Epithelial cell of esophagus (primary cell): ENCODE measurements around the gene NPPC.
"Not testable (repeated sequence)": the region's sequence is repeated elsewhere in the genome, so short reads cannot be mapped to it uniquely, and the experiment has no call there.

Experiments used
- DNase-seq: peaks from one replicate; pipeline ENCODE4 v3.0.0; 2010; ENCODE audit warnings: low read depth
- H3K4me3 ChIP-seq: 2 replicates; pipeline ENCODE4 v1.5.1; 2011; ENCODE audit warnings: mild to moderate bottlenecking, low read length, control low read depth
- TF ChIP-seq, protein P1 (sequence below): IDR thresholded peaks from 2 replicates; pipeline ENCODE4 v1.5.1; 2011; ENCODE audit warnings: low read depth, mild to moderate bottlenecking, low read length, control low read depth, inconsistent platforms; ENCODE audit not compliant: insufficient read depth; ENCODE audit errors: missing control alignments

Gene NPPC

DNA sequence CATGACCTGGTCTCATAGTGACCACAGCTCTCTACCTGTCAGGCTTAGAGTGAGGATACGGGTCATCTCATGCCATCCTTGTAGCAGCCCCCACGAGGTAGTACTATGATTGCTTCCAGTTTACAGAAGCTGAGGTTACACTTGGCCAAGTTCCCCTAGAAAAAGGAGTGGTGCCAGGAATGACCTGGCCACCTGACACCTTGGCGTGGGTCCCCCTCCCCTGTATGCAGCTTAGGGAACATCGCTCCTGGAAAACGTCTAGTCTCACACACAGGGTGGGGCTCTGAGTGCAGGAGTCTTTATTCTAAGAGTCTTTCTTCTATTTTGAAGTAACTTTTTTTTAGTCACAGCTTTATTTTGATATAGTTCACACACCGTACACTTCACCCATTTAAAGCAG is 14.8 kb downstream of the NPPC start:
- TF ChIP-seq, protein P1, sequence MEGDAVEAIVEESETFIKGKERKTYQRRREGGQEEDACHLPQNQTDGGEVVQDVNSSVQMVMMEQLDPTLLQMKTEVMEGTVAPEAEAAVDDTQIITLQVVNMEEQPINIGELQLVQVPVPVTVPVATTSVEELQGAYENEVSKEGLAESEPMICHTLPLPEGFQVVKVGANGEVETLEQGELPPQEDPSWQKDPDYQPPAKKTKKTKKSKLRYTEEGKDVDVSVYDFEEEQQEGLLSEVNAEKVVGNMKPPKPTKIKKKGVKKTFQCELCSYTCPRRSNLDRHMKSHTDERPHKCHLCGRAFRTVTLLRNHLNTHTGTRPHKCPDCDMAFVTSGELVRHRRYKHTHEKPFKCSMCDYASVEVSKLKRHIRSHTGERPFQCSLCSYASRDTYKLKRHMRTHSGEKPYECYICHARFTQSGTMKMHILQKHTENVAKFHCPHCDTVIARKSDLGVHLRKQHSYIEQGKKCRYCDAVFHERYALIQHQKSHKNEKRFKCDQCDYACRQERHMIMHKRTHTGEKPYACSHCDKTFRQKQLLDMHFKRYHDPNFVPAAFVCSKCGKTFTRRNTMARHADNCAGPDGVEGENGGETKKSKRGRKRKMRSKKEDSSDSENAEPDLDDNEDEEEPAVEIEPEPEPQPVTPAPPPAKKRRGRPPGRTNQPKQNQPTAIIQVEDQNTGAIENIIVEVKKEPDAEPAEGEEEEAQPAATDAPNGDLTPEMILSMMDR, result no peak

DNA sequence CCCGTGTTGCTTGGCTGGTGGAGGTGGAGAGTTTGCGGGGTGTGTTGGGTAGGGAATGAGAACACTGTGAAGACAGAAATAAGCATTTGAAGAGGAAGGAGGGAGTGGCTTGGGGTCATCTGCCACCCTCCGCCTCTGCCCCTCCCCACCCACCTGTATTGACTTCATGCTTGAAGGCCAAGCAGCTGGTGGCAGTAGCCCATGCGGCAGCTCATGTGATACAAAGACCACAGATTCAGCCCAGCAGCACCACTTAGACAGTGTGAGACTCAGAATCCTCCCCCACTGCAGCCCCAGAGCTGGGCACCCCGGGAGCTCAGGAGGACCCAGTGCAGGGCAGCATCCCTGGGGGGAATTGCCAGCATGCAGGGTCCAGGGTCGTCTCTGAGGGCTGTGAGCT is 15.4 kb downstream of the NPPC start:
- no peak for DNase-seq
- no peak overlapping the region for H3K4me3 ChIP-seq
- TF ChIP-seq, protein P1, result no peak

More for the DNA sequence above, 14.8 kb downstream of the NPPC start:
- DNase-seq, result no peak
- H3K4me3 ChIP-seq, result no peak overlapping the region

DNA sequence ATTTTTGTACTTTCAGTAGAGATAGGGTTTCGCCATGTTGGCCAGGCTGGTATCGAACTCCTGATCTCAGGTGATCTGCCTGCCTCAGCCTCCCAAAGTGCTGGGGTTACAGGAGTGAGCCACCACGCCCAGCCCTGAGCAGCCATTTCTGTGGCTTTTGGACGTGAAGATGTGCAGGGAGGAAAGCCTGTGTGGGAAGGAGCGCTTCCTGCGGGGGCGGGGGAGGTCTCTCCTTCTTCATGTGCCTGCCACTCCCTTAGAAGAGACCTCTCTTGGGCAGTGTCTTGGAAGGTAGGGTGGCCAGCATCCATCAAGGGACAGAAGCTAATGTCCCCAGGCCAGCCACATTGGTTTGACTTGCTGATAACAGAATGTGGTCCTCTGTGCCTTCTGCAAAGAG is 16.0 kb downstream of the NPPC start:
- not testable (repeated sequence) for H3K4me3 ChIP-seq, DNase-seq

DNA sequence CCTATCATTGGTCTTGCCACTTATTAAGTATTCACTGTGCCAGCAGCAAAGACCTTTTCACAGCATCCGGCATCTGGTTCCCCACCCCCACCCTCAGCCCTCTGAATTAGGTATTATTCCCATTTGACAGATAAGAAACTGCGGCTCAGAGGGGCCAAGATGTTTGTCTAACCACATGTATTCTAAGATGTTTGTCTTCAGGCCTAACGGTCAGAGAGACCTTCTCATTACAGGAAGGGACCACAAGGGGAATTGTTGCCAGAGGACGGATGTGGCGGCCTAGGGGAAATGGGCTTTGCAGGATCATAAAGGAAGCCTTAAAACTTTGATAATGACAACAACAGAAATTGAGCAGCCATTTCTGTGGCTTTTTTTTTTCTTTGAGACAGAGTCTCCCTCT is 16.6 kb downstream of the NPPC start:
- TF ChIP-seq, protein P1, result no peak
- no peak overlapping the region for H3K4me3 ChIP-seq

DNA sequence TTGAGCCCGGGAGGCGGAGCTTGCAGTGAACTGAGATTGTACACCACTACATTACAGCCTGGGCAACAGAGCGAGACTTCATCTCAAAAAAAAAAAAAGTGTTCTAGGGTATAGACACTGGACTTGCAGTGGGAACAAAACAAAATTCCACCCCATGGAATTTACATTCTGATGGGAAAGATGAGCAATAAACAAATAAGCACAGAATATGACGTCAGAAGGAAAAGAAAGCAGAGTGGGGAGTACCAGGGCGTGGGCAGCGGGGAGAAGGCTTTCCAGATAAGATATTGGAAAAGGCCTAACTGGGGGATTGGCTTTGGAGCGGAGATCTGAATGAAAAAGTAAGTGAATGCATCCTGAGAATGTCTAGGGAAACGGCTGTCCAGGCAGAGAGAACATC is 17.6 kb downstream of the NPPC start:
- TF ChIP-seq, protein P1, result no peak
- no peak overlapping the region for H3K4me3 ChIP-seq
- no peak for DNase-seq

More for the DNA sequence above, 16.6 kb downstream of the NPPC start:
- no peak for DNase-seq

DNA sequence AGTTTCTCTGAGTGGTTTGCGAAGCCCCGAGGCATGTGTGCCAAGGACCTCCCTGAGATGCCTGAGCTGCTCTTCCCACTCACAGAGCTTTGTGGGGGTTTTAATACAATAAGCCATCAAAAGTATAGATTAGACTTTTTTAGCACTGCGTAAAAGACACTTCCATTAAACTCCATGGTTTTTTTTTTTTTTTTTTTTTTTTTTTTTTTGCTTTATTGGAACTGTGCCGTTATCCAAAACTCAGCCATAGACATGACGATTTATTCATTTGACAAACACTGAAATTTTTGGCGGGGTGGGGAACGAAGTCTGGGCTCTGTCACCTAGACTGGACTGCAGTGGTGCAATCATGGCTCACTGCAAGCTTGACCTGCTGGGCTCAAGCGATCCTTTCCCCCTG is 18.4 kb downstream of the NPPC start:
- no peak overlapping the region for H3K4me3 ChIP-seq
- DNase-seq, result no peak
- TF ChIP-seq, protein P1, result no peak

DNA sequence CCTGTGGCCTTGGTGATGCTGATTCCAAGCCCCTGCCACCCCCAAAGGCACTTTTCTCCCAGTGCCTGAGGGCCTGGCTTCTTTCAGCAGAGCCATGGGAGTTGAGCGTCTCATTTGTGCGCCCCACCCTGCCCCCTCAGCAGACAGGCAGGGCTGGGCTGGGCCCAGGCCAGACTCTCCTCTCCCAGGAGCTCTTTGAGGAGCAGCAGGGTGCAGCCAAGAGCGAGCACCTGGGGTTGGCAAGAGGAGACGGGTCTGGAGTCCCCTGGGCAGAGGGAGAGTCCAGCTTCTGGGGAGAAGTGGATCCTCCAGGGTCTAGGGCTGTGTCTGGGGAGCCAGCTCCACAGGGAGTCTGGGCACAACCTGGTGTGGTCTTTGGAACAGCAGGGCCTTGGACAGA is 21.2 kb downstream of the NPPC start:
- H3K4me3 ChIP-seq, result no peak overlapping the region
- TF ChIP-seq, protein P1, result no peak
- no peak for DNase-seq
